ENCODE results near the gene CCDC85A.

The CCDC85A gene

DNA sequence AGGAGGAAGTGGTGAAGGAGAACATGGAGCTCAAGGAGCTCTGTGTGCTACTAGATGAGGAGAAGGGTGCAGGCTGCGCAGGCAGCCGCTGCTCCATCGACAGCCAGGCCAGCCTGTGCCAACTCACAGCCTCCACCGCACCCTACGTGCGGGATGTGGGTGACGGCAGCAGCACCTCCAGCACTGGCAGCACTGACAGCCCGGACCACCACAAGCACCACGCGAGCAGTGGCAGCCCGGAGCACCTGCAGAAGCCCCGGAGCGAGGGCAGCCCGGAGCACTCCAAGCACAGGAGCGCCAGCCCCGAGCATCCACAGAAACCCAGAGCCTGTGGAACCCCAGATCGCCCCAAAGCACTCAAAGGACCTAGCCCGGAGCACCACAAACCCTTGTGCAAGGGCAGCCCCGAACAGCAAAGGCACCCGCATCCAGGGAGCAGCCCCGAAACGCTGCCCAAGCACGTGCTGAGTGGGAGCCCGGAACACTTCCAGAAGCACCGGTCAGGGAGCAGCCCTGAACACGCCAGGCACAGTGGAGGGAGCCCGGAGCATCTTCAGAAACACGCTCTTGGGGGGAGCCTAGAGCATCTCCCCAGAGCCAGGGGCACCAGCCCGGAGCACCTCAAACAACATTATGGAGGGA is 9.0 kb downstream of the CCDC85A start:
- DNase-seq (ENCODE audit: low read depth in 2 of 2): no peak

DNA sequence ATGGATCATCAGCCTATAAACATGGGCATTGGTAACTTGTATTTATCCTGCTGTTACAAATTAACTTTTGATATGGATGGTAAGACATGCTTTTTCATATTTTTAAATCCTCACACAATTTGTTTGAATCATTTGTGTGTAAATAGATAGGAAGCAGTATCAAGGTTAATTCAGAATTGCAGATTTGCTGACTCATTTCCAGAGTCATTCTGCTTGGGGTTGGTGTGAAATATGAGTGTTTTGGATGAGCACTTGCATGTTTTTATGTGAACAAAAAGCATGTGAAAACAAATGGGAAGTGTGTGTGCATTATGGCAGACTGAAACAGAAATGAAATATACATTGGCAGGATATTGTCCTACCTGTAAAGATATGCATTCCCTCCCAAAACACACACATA is 11.8 kb downstream of the CCDC85A start:
- DNase-seq (ENCODE audit: low read depth in 2 of 2): no peak

DNA sequence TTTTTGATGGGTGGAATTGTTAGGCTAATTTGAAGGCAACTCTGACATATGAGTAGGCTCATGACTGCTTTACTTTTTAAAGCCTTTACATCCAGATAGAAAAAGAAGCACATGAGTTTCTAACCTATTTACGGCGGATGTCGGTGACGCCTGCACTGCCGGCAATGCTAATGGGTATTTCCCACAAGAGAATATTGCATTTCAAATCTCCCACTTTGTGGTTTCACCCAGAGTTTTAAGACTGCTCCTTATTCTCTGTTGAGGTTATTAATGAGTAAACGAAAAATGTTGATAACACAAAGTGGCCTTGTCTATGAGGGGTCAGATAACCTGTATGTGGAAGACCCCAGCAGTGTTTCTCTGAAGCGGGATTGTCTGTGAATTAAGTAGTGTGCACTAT is 14.0 kb downstream of the CCDC85A start:
- no peak for DNase-seq (ENCODE audit: low read depth in 2 of 2)

DNA sequence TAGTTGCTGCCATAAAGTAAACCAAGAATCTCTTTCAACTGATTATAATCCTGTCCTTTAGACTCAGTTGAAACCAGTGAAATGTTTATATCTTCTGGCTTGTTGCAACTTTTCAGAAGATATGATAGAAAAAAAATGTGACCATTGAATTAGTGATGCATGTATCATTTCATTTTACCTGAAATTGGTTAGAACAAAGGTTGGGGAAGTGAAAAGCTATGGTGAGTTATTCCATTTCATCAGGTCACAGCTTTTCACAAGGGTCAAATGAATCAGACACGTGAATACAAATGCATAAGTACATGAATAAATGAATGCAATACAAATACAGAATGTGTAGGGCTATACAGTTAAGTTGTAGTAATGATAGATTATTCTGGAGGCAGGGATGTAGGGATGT is 15.1 kb downstream of the CCDC85A start:
- no peak for DNase-seq (ENCODE audit: low read depth in 2 of 2)

- DNase-seq (ENCODE audit: low read depth in 2 of 2): no peak
Measured at GRCh38 chr2:56199492-56199891, 15.7 kb downstream of the CCDC85A start.

- no peak for DNase-seq (ENCODE audit: low read depth in 2 of 2)
Measured at GRCh38 chr2:56202381-56203121, 18.8 kb downstream of the CCDC85A start.

GRCh38 chr2:56204556-56204955 is 20.8 kb downstream of the CCDC85A start:
- DNase-seq (ENCODE audit: low read depth in 2 of 2): no peak

- DNase-seq (ENCODE audit: low read depth in 2 of 2): no peak
Measured at GRCh38 chr2:56206250-56206649, 22.5 kb downstream of the CCDC85A start.

- DNase-seq (ENCODE audit: low read depth in 2 of 2): no peak
Measured at GRCh38 chr2:56207760-56208159, 24.0 kb downstream of the CCDC85A start.

DNA sequence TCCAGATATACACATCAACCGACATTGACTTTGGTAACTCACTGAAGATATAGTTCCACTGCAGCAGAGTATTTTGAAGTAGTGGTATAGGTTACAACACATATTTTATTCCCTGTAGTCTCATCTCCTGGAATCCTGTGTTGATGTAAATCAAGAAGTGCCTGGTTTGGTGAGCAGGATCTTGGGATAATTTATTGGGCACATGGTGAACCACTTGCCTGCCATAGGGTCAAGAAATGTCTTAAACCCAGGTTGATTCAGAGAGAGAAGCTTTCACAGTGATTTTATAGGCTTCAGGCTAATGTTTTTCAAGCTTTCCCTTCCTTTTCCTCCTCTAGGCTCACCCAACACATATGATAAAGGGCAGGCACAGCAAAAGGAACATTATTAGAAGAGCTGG is 24.6 kb downstream of the CCDC85A start:
- DNase-seq (ENCODE audit: low read depth in 2 of 2): no peak

DNA sequence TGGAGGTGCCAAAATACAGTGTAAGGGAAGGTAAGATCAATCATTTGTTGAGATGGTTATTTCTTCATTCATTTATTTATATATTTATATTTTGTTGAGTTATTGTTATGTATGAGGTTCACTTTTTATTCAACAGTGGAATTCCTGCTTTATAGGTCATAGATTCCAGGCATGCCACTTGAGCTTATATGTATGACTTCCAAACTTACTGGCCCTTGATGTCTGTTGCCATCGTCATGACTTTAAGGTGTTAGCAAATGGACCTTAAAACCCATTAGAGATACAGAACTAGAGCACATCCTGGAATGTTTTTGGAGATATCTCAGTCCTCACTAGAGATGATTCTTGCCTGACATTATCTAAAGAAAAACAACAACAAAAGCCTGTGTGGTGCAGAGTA is 25.9 kb downstream of the CCDC85A start:
- no peak for DNase-seq (ENCODE audit: low read depth in 2 of 2)

GRCh38 chr2:56210291-56210690 is 26.5 kb downstream of the CCDC85A start:
- no peak for DNase-seq (ENCODE audit: low read depth in 2 of 2)

GRCh38 chr2:56211048-56211447 is 27.3 kb downstream of the CCDC85A start:
- DNase-seq (ENCODE audit: low read depth in 2 of 2): no peak

GRCh38 chr2:56215911-56216310 is 32.1 kb downstream of the CCDC85A start:
- DNase-seq (ENCODE audit: low read depth in 2 of 2): no peak

DNA sequence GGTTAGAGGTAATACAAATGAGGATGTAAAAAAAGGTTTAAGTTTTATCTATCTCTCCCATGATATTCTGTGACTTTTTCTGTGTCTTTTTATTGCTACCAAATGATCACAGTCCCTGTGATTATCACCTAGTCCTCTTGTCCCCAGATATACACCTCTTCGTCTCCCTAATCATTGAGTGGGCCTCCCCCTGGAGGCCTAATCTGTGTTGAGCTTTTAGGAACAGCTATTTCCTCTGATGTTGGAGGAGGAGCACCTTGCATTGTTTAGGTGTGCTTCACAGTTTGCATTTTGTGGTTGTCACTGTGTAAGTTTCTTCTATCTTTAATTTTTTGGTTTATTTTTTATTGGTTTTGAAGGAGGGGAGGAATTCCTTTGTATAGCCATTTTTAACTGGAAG is 33.3 kb downstream of the CCDC85A start:
- DNase-seq (ENCODE audit: low read depth in 2 of 2): no peak

GRCh38 chr2:56222481-56222880 is 38.7 kb downstream of the CCDC85A start:
- no peak for DNase-seq (ENCODE audit: low read depth in 2 of 2)

DNA sequence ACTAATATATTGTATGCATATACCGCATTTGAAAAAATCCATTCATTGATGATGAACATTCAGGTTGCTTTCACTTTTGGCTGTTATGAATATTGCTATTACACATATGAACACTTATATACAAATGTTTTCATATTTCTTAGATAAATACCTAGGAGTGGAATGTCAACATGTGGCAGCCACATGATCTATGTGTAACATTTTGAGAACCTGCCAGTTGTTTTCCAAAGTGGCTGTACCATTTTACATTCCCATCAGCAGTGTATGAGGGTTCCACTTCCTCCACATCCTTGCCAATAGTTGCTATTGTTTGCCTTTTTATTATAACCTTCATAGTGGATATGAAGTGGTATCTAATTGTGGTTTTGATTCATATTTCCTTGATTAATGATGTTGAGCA is 40.5 kb downstream of the CCDC85A start:
- no peak for DNase-seq (ENCODE audit: low read depth in 2 of 2)

GRCh38 chr2:56227811-56228210 is 44.0 kb downstream of the CCDC85A start:
- no peak for DNase-seq (ENCODE audit: low read depth in 2 of 2)

GRCh38 chr2:56229397-56230060 is 45.7 kb downstream of the CCDC85A start:
- no peak for DNase-seq (ENCODE audit: low read depth in 2 of 2)

DNA sequence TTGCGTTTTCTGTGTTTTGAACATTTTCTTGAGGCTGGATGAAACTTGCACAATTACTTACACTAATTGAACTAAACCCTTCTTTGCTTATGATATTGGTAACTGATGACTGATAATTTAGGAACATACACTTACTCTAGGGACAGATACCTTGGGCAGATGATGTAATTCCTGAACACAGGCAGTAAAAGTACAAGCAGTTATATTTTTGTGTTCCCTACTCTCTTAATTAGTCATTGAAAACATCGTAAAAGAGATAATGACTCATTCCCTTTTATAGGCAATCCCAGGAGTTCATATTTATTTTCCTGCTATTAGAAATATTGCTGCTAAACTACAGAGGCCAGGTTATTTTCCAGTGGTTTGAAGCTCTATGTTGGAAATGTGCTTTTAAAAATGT is 46.4 kb downstream of the CCDC85A start:
- no peak for DNase-seq (ENCODE audit: low read depth in 2 of 2)

- DNase-seq (ENCODE audit: low read depth in 2 of 2): no peak
Measured at GRCh38 chr2:56231361-56231760, 47.6 kb downstream of the CCDC85A start.

GRCh38 chr2:56232912-56233311 is 49.1 kb downstream of the CCDC85A start:
- DNase-seq (ENCODE audit: low read depth in 2 of 2): no peak

- no peak for DNase-seq (ENCODE audit: low read depth in 2 of 2)
Measured at GRCh38 chr2:56234241-56234640, 50.5 kb downstream of the CCDC85A start.

Measured in activated CD8-positive, alpha-beta memory T cell treated with anti-CD3 and anti-CD28 coated beads for 4 hours (primary cell).